AG08396 (cell line): ENCODE results near the gene CHST9.
"Not testable (repeated sequence)": the region's sequence is repeated elsewhere in the genome, so short reads cannot be mapped to it uniquely, and the experiment has no call there.

ENCODE experiments used
- DNase-seq: peaks from one replicate; pipeline ENCODE4 v3.0.0; 2012; ENCODE audit warnings: low spot score, mixed read lengths

The CHST9 gene

GRCh38 chr18:27094621-27095020, 90.5 kb downstream of the CHST9 start:
- DNase-seq = no peak

GRCh38 chr18:27093290-27093689, 91.8 kb downstream of the CHST9 start:
- not testable (repeated sequence) for DNase-seq

GRCh38 chr18:27081701-27082100, 103.4 kb downstream of the CHST9 start:
- no peak for DNase-seq

GRCh38 chr18:27075828-27076227, 109.3 kb downstream of the CHST9 start:
- DNase-seq = no peak

GRCh38 chr18:27073404-27073830, 111.7 kb downstream of the CHST9 start:
- no peak for DNase-seq

- DNase-seq = no peak
Measured at GRCh38 chr18:27064673-27065072, 120.4 kb downstream of the CHST9 start.

GRCh38 chr18:27062802-27063201, 122.3 kb downstream of the CHST9 start:
- DNase-seq = no peak

GRCh38 chr18:27061488-27062095, 123.5 kb downstream of the CHST9 start:
- no peak for DNase-seq

GRCh38 chr18:27057519-27058234, 127.4 kb downstream of the CHST9 start:
- no peak for DNase-seq

- no peak for DNase-seq
Measured at GRCh38 chr18:27054926-27055325, 130.2 kb downstream of the CHST9 start.

- DNase-seq = no peak
Measured at GRCh38 chr18:27049969-27050368, 135.1 kb downstream of the CHST9 start.

- no peak for DNase-seq
Measured at GRCh38 chr18:27045342-27045741, 139.8 kb downstream of the CHST9 start.

GRCh38 chr18:27042177-27042576, 142.9 kb downstream of the CHST9 start:
- DNase-seq = no peak

- DNase-seq = no peak
Measured at GRCh38 chr18:27040796-27041195, 144.3 kb downstream of the CHST9 start.

GRCh38 chr18:27033722-27034121, 151.4 kb downstream of the CHST9 start:
- no peak for DNase-seq

GRCh38 chr18:27030421-27030820, 154.7 kb downstream of the CHST9 start:
- no peak for DNase-seq

- DNase-seq = no peak
Measured at GRCh38 chr18:27022477-27022876, 162.6 kb downstream of the CHST9 start.

GRCh38 chr18:27017901-27018500, 167.1 kb downstream of the CHST9 start:
- DNase-seq = no peak

- no peak for DNase-seq
Measured at GRCh38 chr18:27014841-27015240, 170.3 kb downstream of the CHST9 start.

- DNase-seq = no peak
Measured at GRCh38 chr18:27010784-27011183, 174.3 kb downstream of the CHST9 start.

- DNase-seq = no peak
Measured at GRCh38 chr18:27009293-27009692, 175.8 kb downstream of the CHST9 start.

GRCh38 chr18:27008575-27008974, 176.5 kb downstream of the CHST9 start:
- DNase-seq = no peak

- DNase-seq = no peak
Measured at GRCh38 chr18:27007880-27008279, 177.2 kb downstream of the CHST9 start.
